Measurements from ENCODE around the gene SLC25A34. TPM values are rescaled to one million over a fixed set of nuclear protein-coding genes. Genes with fewer than 3 reads are reported as not detected.

SLC25A34 gene
- total RNA-seq, 1 experiment from 2014 or later: 0.59 TPM

GRCh38 chr1:15708486-15709137 is 27.4 kb upstream of the SLC25A34 start (continued):
- TF ChIP-seq CTCF (IDR thresholded peaks at IDR 0.05 in 2 of 3, conservative IDR thresholded peaks at IDR 0.05 in 1 of 3; ENCODE audit: borderline replicate concordance in 1 of 3, insufficient read depth in 1 of 3, low read depth in 2 of 3, low read length in 2 of 3) (no peak), POLR2AphosphoS5 (IDR thresholded peaks at IDR 0.05; ENCODE audit: low read depth, low read length) (no peak), RAD21 (IDR thresholded peaks at IDR 0.05; ENCODE audit: low read depth) (no peak), ZFX (IDR thresholded peaks at IDR 0.05) (no peak), EZH2phosphoT487 (IDR thresholded peaks at IDR 0.05; ENCODE audit: borderline replicate concordance) (no peak), EZH2 (IDR thresholded peaks at IDR 0.05) (no peak)

GRCh38 chr1:15709226-15709625 is 26.8 kb upstream of the SLC25A34 start:
- ChIA-PET POLR2A (no interaction called here), CTCF (no interaction called here), RAD21 (ENCODE audit: low non-redundant PET in 1 of 2, low total read pairs in 2 of 2, uncharacterized antibody in 2 of 2, unreplicated experiment in 2 of 2) (no interaction called here)
- Histone ChIP-seq H3K4me1 (ENCODE audit: control insufficient read depth in 1 of 2, insufficient read depth in 2 of 2, low read length in 2 of 2) (no peaks in the 10 kb centered on the region), H4K20me1 (ENCODE audit: insufficient read depth) (no peaks in the 10 kb centered on the region), H3K9me3 (ENCODE audit: control insufficient read depth in 1 of 2, insufficient read depth in 1 of 2, low read depth in 1 of 2, low read length in 2 of 2) (no peaks in the 10 kb centered on the region), H2AFZ (ENCODE audit: low read depth, low read length, poor library complexity, severe bottlenecking) (no peak overlapping the region), H3K4me2 (ENCODE audit: low read length) (no peak overlapping the region), H3K27me3 (ENCODE audit: insufficient read depth, low read length) (no peaks in the 10 kb centered on the region), H3K9me2 (ENCODE audit: insufficient read depth) (no peaks in the 10 kb centered on the region), H3K79me2 (ENCODE audit: insufficient read depth, low read length) (peaks cover 10% of the 10 kb centered on the region; the same call in 1 of the 2 replicates), H3K4me3 (replicated peaks in 1 of 2; ENCODE audit: low read depth in 1 of 2, low read length in 2 of 2) (no peak overlapping the region), H3K27ac (ENCODE audit: low read depth, low read length) (no peak overlapping the region), H3K36me3 (ENCODE audit: control insufficient read depth in 1 of 2, insufficient read depth in 2 of 2, low read length in 2 of 2) (no peaks in the 10 kb centered on the region), H3K9ac (ENCODE audit: low read length) (no peak overlapping the region)
- ATAC-seq (no peak), DNase-seq (ENCODE audit: low read depth, low spot score) (no peak)
- TF ChIP-seq MAX (IDR thresholded peaks at IDR 0.05): no peak
- no TSS peak for BruUV-seq (replicated peaks)
- intact Hi-C loops (cut with micrococcal nuclease): no loop called here

All from HCT116 (cell line).